K562 (cell line): ENCODE data around the gene HDHD2. TPM values are rescaled to one million over a fixed set of nuclear protein-coding genes. Genes with fewer than 3 reads are reported as not detected.

Source experiments
- CC2D1A ChIP-seq: fragments of 450-650 bp; IDR thresholded peaks from 2 replicates; pipeline ENCODE4 v1.6.1; 2017; ENCODE audit warnings: mild to moderate bottlenecking
- HDAC6 ChIP-seq: IDR thresholded peaks from 2 replicates; pipeline ENCODE4 v1.6.1; 2012; ENCODE audit warnings: low read depth, mild to moderate bottlenecking, control low read depth, inconsistent platforms, low read length, moderate library complexity
- ILK ChIP-seq: fragments of 450-650 bp; IDR thresholded peaks from 2 replicates; pipeline ENCODE4 v1.6.1; 2016; ENCODE audit warnings: missing genetic modification characterization, low read depth, mild to moderate bottlenecking, missing compliant biosample characterization, moderate library complexity, borderline replicate concordance
- MBD2 ChIP-seq: sonication (generic); IDR thresholded peaks from 2 replicates; pipeline ENCODE4 v1.6.1; 2016; ENCODE audit warnings: low read depth, borderline replicate concordance
- RBBP5 ChIP-seq: fragments of 200-600 bp; sonication (generic); IDR thresholded peaks from 2 replicates; pipeline ENCODE4 v1.6.1; 2012; ENCODE audit warnings: borderline replicate concordance, mild to moderate bottlenecking, low read length, control low read depth, inconsistent platforms; ENCODE audit not compliant: insufficient read depth, poor library complexity, severe bottlenecking
- TAF1 ChIP-seq: IDR thresholded peaks from 2 replicates; pipeline ENCODE4 v1.6.1; 2011; ENCODE audit warnings: mild to moderate bottlenecking, low read length, moderate library complexity; ENCODE audit not compliant: insufficient read depth, control insufficient read depth, severe bottlenecking; ENCODE audit errors: extremely low read depth
- THRAP3 ChIP-seq: fragments of 450-650 bp; IDR thresholded peaks from 2 replicates; pipeline ENCODE4 v1.6.1; 2016; ENCODE audit warnings: mild to moderate bottlenecking, inconsistent platforms, borderline replicate concordance
- ZC3H11A ChIP-seq: IDR thresholded peaks from 2 replicates; pipeline ENCODE4 v1.6.1; 2012; ENCODE audit warnings: low read depth, low read length, improper control_type of control experiment
- ZNF518B ChIP-seq: fragments of 250-450 bp; sonication (Bioruptor Pico); IDR thresholded peaks from 2 replicates; pipeline ENCODE4 v1.5.0; 2021; ENCODE audit warnings: mild to moderate bottlenecking, moderate library complexity
- ZNF695 ChIP-seq: fragments of 450-650 bp; formaldehyde crosslinking; IDR thresholded peaks from 2 replicates; pipeline ENCODE4 v1.4.0; 2020; ENCODE audit warnings: mild to moderate bottlenecking, moderate library complexity
- polyA plus RNA-seq, 8 experiments: library from polyadenylated mRNA; depleted of rRNA in 4 of 8; stranded (reverse) in 5 of 8; unstranded in 3 of 8; fragments of >200 nt; fragmentation: Nextera tagmentation in 2 of 8; fragmentation: Illumina TruSeq in 1 of 8; extraction: Ambion mirVana in 2 of 8; extraction: Trizol in 1 of 8; gene quantifications; 2 replicates each; pipeline versions ENCODE4 v1.2.1 to v1.2.3, GENCODE V29; 2011 to 2014; ENCODE audit warnings: inconsistent platforms in 1 of 8, missing spikeins in 1 of 8
- total RNA-seq, 7 experiments: library from RNA; depleted of rRNA in 6 of 7; stranded (reverse); fragments of >200 nt in 6 of 7; fragmentation: Illumina TruSeq in 2 of 7; extraction: Trizol in 2 of 7; gene quantifications; 2 replicates each; pipeline versions ENCODE4 v1.2.1 to v1.2.3, GENCODE V29; 2011 to 2021; ENCODE audit warnings: low replicate concordance in 1 of 7

The HDHD2 gene
- total and polyA plus RNA-seq, 9 of the 15 experiments (the other 6 are each of a cell fraction or from before 2014, with no cell fraction given), result 6.8 to 25.2 (median 21.5) TPM

- TF ChIP-seq MBD2, result no peak
- TF ChIP-seq CC2D1A, result no peak
- TF ChIP-seq RBBP5, result no peak
- TF ChIP-seq ILK (tag), result no peak
- no peak for TF ChIP-seq TAF1
- no peak for TF ChIP-seq HDAC6
- TF ChIP-seq ZNF518B (CRISPR knock-in tag), result no peak
- TF ChIP-seq THRAP3, result no peak
- TF ChIP-seq ZC3H11A, result no peak
- TF ChIP-seq ZNF695 (CRISPR knock-in tag), result no peak
Observed at GRCh38 chr18:47110492-47111274, 39.6 kb downstream of the HDHD2 start (continued).
